HG03378 (cell line): ENCODE measurements around the gene BZW2.

Source experiments
- ATAC-seq: cut with Tn5 transposase; IDR thresholded peaks from one replicate; pipeline ENCODE4 v1.9.1; 2021; ENCODE audit warnings: mild to moderate bottlenecking, moderate library complexity; ENCODE audit not compliant: unreplicated experiment

Gene BZW2

GRCh38 chr7:16645593-16646471 is at the start of gene BZW2, which contains the start of gene ANKMY2:
BZW2 (plus strand) TSS chr7:16646181; CDS start chr7:16665444, 19,263 bp downstream.
ANKMY2 (minus strand) TSS chr7:16645754; CDS start chr7:16645573, 181 bp downstream.
- peak; percentile 95 for ATAC-seq

DNA sequence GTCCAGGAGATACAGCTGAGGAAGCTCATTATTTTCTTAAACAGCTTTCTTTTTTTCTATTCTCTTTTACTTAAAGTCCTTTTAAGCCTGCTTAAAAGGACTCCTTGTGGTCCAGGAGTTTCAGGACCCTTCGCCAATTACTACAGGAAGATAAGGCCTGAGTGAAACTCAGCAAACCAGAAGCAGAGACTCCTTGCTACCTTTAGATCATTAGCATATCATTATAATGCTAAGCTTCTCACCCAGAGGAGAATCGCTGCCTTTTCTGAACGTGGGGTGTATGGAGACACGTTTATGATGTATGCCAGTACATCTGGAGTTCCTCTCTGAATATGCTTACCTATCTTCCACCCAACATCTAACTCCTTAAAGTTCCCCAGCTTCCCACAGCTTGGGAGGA is 48.0 kb upstream of the BZW2 start:
- ATAC-seq = no peak

GRCh38 chr7:16599860-16600259 is 46.1 kb upstream of the BZW2 start:
- ATAC-seq = no peak

GRCh38 chr7:16603633-16604032 is 42.3 kb upstream of the BZW2 start:
- ATAC-seq = no peak

DNA sequence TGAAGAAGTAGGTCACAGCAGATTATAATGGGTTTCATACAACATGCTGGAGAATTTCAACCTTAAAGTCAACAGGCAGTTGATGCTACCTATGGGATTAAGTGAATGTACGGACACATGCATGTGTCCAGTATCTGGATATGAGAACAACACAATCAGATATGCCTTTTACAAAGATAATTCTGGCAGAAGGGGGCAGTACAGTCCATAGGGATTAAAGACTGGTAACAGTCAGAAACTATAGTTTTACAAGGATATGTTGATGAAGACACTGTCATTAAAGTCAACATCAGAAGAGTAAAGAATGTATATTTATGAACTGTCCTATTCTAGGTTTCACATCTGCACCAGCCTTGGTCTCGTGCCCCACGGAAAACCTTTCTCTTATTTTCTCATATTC is 41.9 kb upstream of the BZW2 start:
- ATAC-seq = no peak

DNA sequence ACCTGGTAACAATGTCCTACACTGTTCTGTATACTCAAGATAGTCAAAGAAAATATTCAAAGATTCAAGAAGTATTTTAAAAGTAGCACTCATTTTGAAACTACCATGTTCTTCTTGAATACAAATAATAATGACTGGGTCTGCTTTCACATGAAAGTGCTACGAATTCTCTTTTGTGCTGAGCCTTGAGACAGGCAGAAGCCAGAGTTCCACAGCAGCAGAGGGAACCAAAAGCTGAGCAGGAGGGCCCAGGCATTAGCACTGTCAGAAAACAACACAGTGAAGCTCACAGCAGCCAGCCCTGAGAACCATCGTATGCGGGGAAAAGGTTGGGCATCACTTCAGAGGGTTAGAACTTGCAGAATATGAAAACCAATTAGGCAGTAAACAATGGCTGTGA is 39.3 kb upstream of the BZW2 start:
- no peak for ATAC-seq

- ATAC-seq = peak; percentile 94
Observed at GRCh38 chr7:16609842-16610450, 36.0 kb upstream of the BZW2 start.

GRCh38 chr7:16611711-16612110 is 34.3 kb upstream of the BZW2 start:
- no peak for ATAC-seq

DNA sequence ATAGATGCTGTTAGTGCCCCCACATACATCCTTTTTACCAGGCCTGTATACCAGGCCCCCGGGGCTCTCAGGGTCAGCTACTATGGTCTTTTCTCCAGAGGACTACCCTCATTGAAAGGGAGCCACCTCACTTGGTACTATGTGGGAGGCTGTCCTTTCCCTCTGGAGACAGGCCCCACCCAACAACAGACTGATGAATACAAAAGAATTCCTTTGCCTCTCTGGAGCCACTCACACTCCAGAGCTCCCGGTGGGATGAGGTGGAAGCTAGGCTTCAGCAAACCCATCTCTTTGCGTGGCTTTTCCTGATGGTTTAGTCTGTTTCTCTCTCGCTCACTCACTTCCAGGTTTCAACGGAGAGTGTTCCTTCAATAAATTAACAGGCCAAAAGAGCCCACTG is 30.8 kb upstream of the BZW2 start:
- ATAC-seq = no peak

DNA sequence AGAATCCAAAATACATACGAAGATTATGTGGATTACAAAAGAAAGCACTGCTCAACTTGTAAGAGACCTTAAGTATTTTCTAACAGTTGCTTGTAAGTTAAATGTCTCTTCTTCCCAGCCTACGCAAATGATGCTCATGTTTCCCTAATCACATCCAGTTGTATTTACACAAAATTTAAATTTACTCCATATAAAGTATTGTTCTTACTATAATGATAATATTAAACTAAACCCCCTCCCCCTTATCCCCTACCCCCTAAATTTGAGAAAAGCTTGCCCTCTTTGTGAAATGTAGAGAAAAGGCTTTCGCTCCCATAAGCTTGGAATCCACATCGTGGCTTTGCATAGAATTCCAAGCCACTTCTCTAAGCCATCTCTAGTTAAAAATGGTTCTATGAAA is 29.9 kb upstream of the BZW2 start:
- ATAC-seq = no peak

- ATAC-seq = no peak
Observed at GRCh38 chr7:16616542-16616941, 29.4 kb upstream of the BZW2 start.

GRCh38 chr7:16619979-16620408 is 26.0 kb upstream of the BZW2 start:
- ATAC-seq = peak; percentile 95

- ATAC-seq = no peak
Observed at GRCh38 chr7:16626388-16626787, 19.6 kb upstream of the BZW2 start.

GRCh38 chr7:16627236-16627635 is 18.7 kb upstream of the BZW2 start:
- no peak for ATAC-seq

DNA sequence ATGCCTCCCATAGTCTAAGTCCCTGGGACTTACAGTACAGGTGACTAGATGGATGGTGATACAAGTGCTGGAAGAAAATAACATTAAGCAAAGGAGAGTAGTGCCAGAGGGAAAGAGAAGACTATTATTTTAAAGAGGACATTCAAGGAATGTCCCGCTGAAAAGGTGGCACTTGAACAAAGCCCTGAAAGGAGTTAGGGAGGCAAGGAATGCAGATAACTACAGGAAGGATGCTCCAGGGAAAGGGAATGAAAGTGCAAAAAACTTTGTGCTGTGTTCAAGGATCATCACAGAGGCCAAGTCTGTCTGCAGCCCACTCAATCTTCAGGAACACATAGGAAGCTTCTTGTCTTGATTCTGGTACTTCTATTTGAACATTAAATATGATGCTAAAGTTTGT is 15.3 kb upstream of the BZW2 start:
- no peak for ATAC-seq

DNA sequence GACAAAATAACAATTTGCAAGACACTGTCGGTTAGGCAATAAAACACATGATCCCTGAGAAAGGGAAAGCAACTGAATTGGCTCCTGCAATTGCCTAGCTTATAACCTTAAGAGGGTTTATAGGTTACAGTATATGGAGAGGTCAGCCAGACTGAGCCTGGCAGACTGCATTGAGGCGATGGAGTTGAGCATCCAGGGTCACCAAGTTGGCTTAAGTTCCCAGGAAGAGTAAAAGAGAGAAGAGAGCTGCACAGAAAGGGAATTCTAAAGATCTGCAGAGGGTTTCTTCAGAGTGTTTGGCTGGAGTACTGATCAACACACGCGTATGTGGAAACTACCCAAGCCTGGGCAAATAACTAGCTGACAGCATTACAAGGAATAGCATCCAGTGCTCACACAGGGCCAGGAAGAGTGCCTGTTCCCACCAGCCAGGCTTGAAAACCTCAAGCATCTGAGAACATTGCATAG is 11.7 kb upstream of the BZW2 start:
- no peak for ATAC-seq

DNA sequence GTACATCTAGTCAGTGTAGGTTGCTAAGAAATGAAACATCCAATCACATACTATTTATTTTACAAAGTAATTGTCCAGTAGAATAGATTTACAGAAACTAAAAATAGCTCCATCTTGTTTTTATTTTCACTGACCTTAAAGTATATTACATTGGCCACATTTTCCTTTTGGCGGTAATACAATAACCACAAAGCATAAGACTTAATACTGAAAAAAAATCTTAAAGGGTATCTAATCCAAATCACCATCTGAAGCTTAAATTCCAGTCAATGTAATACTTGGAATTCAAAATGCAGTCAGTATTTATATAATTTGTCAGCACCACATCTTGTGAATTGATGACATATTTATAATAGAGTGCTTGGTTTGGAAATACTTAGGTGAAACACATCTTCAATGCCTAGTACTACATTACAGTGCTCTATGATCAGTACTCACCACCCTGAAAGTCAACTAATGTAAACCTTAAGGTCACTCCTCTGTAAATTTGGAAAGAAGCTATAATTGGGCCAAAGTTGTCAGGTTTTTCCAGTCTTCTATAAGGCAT is 9.4 kb upstream of the BZW2 start:
- ATAC-seq = no peak

DNA sequence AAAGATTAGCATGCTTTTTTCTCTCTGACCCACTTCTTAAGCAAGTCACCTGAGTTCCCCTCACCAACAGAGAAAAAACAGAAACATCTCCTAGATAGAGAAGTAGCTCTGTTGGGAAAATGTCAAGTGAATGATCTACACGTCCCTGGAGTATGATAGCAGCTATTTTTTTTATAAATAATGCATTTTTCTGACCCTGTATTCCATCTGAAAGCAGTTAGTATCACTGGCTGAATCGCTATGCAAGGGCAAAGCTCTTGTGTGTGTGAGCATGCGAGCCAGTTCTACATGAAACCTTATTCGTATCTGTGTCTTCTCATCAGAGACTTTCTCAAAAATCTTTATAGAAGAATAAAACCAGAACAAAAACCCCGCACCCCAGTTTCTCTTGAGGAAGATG is 8.6 kb upstream of the BZW2 start:
- no peak for ATAC-seq

GRCh38 chr7:16638282-16639280 is 7.4 kb upstream of the BZW2 start:
- ATAC-seq = no peak

DNA sequence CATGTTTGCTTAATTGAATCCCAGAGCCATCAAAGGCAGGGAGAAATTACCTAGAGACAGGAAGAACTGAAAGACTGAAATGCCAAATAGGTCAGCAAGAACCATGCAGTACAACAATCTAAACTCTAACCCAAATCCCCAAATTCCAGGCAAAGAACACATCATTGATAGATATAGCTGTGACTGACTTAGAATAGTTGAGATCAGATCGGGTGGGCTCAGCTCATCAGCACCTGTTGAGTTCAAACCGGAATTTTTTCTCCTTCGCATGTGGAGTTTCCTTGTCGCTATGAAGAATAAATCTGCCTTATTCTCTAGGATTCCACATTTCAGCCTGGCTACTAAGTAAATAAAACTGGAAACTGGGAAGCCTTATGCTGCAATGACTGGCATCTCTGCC is 1.8 kb upstream of the BZW2 start:
- ATAC-seq = no peak
